Gastrocnemius medialis (tissue), 4 donors: ENCODE results near the gene THADA.

Experiments
- CTCF ChIP-seq, 5 experiments: fragments of 450-650 bp in 3 of 5; fragments of 200-600 bp in 2 of 5; sonication (generic) in 2 of 5; IDR thresholded peaks in 4 of 5; conservative IDR thresholded peaks in 1 of 5; 1 replicate in 4 of 5; 2 replicates in 1 of 5; pipeline ENCODE4 v1.5.1; 2016 to 2019; ENCODE audit warnings: antibody characterized with exemption in 5 of 5, mild to moderate bottlenecking in 3 of 5, moderate library complexity in 3 of 5
- POLR2A ChIP-seq, 2 donors: fragments of 450-650 bp; IDR thresholded peaks; one replicate each; pipeline ENCODE4 v1.6.1; 2017; ENCODE audit warnings: antibody characterized with exemption in 2 of 2, mild to moderate bottlenecking in 2 of 2, moderate library complexity in 2 of 2

- no peak for TF ChIP-seq POLR2A (IDR thresholded peaks at IDR 0.05)
- TF ChIP-seq CTCF (IDR thresholded peaks at IDR 0.05 in 4 of 5, conservative IDR thresholded peaks at IDR 0.05 in 1 of 5), result no peak
Measured at GRCh38 chr2:43300781-43301583, 294.9 kb downstream of the THADA start.
